Stimulated activated CD4-positive, alpha-beta T cell treated with anti-CD3 and anti-CD28 coated beads, Interleukin-12 subunit alpha, Interleukin-12 subunit beta, amount 100 ng/mL, for 48 hours (primary cell): ENCODE results near the gene FXYD3.
A peak's percentile ranks its signal among the peaks of the same experiment; 100 is the strongest.
"Not testable (repeated sequence)": the region's sequence is repeated elsewhere in the genome, so short reads cannot be mapped to it uniquely, and the experiment has no call there.

Experiments
- DNase-seq, 3 donors: peaks; one replicate each; pipeline ENCODE4 v3.0.0-alpha.2; 2020; ENCODE audit warnings: low read depth in 2 of 3, low spot score in 1 of 3

FXYD3 gene

DNA sequence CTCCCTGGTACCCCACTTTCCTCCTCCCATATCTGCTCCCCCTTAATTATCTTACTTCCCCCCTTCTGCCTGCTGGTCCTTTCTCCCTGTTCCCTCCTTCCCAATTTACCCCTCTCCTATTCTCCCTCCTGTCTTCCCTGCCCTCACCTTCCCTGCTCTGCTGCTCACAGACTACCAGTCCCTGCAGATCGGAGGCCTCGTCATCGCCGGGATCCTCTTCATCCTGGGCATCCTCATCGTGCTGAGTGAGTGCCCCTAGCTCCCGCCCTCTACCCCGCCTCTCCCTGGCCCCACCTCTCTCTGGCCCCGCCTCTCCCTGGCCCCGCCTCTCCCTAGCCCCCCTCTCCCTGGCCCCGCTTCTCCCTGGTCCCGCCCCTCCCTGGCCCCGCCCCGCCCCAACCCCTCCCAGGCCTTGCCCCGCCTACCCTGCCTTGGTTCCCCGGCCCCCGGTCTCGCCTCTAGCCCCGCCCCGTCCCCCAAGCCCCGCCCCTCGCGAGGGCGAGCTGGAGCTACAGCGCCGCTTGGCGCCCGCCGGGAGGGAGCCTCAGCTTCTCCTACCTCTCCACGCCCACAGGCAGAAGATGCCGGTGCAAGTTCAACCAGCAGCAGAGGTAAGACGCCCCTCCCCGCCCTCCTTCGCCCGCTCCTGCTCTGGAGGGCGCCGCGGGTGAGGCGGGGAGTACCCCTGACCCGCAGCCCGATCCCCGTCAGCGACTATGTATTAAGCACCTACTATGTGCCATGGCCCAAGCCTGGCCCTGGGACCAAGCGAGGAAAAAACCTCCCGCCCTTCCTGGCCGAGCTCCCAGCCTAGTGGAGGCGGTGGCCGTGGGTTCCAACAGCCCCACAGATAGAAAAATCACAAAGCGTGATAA, 25.6 kb downstream of the FXYD3 start:
- DNase-seq: peak; percentile 96 to 98 (median 96)

DNA sequence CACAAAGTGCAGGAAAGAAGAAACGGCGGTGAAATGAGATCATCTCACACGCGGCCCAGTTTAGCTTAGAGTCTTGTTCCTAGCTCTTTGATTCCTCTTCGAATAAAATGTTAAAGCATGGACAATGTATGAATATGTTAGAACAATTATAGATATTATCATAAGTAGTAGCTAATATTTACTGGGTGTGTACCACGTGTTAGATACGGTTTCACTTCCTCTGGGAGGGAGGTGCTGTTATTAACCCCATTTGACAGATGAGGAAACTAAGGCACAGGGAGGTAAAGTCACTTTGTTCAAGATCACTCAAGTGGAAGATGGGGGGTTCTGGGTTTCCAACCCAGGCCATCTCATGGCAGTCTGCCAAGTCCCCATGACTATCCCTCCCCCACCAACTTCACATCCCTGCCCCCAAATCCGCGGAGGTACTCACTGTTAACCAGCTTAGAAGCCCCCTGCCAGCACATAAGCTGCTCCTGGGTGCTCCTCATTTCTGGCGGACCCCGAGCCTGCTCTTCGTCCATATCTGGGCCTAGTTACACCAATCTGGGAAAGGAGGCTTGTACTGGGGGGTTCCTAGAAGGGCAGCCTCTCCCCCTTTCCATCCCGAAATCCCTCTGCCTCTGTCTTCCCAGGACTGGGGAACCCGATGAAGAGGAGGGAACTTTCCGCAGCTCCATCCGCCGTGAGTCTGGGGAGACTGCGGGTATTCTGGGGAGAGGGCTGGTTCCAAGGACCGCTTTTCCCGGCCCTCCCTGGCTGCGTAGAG, 26.4 kb downstream of the FXYD3 start:
- DNase-seq: peak in 1 of 3 donors; percentile 8

DNA sequence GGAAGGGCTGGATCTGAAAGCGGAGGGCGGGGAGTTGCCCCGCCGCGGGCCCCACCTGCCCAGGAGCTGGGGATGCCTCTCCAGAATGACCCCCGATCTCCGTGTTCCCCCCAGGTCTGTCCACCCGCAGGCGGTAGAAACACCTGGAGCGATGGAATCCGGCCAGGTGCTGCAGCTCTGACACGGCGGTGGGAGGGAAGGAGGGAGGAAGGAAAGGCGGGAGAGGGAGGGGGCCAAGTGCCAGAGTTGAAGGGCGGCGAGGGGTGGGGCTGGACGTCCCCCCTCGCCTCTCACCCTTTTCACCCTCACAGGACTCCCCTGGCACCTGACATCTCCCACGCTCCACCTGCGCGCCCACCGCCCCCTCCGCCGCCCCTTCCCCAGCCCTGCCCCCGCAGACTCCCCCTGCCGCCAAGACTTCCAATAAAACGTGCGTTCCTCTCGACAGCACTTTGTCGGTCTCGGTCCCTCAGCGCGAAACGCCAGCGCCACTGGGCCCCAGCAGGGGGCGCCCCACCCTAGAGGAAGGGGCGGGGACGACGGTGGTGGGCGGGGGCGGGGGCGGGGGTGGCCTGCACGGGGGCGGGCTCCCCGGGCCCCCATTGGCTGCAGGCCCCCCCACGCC, 27.1 kb downstream of the FXYD3 start:
- peak; percentile 41 to 56 (median 46) for DNase-seq

DNA sequence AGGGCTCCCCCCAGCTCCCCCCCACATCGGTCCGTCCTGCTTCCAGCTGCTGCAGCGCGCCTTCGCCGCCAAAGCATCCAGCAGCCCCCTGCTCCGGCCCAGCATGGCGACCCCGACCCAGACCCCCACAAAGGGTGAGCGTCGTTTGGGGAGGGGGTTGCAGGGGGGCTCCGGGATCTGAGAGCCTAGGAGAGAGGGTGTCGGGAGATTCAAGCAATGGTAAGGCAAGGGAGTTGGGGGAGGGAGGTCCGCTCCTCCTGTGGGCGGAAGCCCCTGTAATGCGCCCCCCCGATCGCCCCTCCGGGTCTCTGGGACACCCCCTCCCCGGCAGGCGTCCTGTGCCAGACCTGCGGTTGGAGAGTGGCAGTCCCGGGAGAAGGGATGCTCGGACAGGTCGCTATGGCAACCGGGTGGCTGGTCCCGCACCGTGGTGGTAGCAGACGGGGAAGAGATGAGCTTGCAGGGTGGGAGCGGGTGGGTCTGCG, 27.6 kb downstream of the FXYD3 start, which contains the start of gene FXYD7:
FXYD7 (plus strand) TSS at position 25 of the 485 bp plus-strand sequence; CDS start at position 104, 79 bp downstream.
- no peak for DNase-seq

DNA sequence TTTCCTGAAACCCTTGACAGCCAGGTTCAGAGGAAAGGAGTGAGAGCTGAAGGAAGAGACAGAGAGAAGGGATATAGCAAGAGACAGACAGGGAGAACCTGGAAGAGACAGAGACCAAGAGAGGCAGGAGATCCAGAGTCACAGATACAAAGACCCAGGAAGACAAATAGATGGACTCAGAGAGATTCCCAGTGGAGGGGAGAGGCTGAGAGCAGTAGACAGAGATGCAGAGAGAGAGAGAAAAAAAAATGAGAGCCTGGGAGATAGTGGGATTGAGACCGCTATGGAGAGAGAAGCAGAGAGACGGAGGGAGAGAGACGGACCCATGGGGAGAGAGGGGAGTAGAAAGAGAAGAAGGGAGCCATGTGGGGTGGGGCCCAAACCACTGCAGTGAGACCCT, 28.2 kb downstream of the FXYD3 start:
- DNase-seq: no peak

DNA sequence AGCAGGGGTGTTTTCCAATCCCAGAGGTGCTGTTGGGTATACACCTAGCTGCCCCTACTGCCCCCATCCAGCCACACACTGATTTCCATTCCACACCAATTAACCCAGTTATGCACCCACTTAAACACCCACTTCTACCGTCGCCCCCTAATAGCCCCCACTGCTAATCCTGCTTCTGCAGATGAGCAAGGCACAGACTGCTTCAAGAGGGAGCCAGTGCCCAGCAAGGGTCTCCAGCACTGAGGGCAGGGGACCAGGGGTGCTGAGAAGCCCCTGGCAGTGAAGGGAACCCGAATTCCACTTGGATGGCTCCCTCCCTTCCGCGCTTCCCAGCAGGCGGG, 28.6 kb downstream of the FXYD3 start:
- no peak for DNase-seq

DNA sequence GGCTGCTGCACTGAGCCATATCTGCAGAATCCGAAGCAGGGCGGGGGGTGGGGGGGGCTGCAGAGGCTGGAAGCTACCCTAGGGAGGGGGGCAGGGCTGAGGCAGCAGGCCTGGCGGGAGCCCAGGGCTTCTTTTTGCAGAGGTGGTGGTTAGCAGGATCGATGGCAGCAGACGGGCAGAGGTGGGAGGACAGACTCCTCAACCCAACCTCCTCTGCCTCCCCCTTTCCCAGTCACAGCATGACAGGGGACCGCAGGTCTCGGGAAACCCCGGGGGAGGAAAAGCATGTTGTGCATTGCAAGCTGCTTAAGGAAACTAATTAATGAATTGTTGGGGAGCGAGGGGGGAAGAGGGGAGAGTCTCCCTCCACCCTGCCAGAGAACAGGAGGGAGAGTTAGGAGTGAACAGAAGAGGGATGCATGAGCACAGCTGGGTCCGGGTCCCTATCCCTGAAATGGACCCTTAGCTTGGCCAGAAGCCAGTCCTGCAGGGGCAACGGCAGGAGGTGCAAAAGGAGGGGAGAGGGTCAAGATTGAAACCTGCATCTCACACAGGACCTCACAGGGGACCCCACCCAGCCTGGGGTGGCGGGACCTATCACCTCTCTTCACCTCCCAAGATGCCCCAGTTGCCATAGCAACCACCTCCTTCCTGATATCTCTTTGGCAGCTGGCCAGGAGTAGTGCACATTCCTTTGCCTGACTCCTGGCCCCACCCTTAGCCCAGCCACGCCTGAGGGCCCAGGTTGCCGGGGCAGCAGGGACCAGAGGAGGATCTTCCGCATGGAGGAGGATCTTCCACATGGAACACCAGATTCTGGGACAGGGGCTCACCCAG, 29.2 kb downstream of the FXYD3 start:
- DNase-seq: no peak

DNA sequence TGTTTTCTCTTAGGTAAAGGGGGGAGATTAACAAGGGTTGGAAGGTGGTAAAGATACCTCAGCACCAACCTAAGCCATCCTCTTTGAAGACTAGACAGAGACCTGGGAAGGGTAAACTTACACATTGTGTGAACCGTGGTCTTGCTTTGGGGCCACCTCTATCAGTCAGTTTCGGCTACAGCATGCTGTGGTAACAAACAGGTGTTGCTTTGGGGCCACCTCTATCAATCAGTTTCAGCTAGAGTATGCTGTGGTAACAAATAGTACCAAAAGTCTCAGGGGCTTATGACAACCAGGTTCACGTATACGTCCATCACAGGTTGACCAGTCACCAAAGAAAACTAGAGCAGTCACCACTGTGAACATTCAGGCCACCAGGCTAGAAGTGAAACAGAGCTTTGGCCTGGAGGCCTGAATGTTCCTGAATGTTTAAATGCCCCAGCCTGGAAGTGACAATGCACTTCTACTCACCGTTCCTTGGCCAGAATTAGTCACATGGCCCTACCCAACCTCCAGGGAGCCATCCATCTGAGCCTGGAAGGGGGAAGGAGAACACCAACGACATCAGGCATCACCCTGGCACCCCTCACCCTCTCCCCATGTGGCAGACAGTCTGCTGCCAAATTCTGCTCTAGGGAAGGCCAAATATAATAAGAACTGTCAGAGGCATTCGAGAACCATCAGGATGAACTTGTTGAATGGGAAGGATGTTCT, 31.3 kb downstream of the FXYD3 start:
- no peak for DNase-seq

DNA sequence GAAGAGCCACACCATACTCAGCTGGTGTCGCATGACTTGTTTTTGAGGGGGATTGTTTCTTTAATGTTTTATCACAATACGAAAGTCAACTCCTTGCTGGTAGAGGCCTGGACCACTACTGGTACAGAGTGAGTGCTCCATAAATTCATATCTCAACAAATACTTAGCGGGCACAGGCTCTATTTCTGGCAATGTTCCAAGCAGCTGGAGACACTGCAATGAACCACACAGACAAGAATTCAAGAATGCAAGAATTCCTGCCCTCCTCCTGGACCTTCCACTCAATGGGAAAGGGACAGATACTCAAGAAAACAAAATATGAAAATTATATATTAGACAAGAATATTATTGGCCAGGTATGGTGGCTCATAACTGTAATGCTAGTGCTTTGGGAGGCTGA, 33.8 kb downstream of the FXYD3 start:
- no peak for DNase-seq

DNA sequence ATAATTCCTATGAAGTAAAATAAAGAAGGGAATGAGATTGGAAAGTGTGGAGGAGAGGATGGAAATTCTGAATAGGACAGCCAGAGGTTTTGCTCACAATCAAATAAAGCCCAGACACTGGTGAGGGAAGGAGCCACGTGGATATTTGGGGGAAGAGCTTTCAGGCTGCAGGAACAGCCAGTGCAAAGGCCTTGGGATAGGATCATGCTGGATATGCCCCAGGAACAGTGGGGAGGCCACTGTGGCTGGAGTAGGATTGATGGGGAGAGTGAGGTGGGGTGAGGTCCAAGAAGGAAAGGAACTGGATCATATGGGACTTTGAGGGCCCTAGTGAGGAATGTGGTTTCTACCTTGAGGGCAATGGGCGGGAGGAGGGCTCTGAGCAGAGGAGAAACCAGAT, 34.8 kb downstream of the FXYD3 start:
- no peak for DNase-seq

DNA sequence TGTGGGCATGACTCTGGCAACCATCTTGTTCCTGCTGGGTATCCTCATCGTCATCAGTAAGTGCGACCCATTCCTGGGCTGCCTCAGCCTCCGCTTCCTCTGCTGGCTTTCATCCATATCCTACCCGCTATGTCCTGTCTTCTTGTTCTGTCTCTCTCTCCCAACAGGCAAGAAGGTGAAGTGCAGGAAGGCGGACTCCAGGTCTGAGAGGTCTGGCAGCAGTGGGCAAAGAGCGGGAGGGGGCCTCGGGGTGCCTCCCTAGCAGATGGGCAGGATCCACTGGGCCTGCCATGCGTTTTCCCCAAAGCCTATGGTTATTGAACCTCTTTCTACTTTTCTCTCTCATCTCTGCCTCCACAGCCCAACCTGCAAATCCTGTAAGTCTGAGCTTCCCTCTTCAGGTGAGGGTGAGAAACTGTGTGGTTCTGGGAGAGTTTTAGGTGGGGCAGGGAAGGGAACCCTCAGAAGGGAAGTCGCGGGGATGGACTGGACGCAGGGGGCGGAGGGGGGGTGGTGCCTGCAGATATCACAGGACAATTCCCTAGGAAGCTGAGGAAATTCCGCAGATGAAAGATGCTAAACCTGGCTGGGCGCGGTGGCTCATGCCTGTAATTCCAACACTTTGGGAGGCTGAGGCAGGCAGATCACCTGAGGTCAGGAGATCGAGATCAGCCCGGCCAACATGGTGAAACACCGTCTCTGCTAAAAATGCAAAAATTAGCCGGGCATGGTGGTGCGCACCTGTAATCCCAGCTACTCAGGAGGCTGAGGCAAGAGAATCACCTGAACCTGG, 35.8 kb downstream of the FXYD3 start:
- DNase-seq: no peak

DNA sequence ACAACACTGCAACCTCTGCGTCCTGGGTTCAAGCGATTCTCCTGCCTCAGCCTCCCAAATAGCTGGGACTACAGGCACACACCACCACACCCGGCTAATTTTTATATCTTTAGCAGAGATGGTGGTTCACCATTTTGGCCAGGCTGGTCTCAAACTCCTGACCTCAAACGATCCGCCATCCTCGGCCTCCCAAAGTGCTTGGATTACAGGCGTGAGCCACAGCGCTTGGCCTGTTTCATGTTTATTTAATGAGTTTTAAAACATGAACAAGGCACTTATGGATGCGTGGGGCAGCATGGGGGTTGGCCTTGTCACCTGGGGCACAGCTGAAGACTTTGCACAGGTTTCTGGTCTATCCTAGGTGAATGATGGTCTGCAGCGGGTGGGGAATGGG, 37.5 kb downstream of the FXYD3 start:
- not testable (repeated sequence) for DNase-seq

DNA sequence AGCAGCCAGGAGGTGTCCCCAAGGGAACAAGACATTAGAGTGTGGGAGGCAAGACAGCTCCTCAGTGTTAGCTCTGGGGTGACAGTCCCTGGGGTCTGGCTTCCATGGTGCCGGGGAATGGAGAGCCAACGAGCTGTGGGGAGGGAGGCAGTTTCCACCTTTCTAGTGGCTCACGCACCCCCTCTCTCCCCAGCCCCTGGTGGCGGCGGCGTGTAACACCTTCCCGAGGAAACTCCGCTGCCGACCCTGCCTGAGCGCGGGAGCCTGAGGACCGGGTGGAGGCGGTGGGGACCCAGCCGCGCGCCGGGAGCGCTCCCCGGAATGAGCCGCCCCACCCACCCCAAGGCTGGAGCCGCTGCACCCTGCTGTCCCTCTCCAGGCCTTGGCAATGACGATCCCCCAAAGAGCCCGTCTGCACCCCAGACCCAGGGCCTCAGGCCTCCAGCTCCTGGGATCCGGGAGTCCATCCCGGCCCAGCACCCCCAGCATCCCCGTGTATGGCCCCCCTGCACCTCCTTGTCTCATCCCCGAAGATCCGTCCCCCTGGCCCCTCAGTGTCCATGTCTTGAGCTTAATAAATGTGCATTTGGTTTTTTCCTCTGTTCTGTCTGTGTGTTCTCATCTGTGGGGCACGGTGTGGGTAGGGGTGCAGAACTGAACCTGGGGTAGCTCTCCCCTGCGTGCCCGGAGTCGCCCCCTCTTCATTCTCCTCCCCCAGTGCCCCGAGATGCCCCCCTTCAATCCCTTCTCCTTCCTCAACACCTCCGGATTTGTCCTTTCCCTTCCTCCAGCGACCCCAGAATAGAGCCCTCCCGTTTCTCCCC, 38.3 kb downstream of the FXYD3 start:
- peak; percentile 69 to 77 (median 74) for DNase-seq

DNA sequence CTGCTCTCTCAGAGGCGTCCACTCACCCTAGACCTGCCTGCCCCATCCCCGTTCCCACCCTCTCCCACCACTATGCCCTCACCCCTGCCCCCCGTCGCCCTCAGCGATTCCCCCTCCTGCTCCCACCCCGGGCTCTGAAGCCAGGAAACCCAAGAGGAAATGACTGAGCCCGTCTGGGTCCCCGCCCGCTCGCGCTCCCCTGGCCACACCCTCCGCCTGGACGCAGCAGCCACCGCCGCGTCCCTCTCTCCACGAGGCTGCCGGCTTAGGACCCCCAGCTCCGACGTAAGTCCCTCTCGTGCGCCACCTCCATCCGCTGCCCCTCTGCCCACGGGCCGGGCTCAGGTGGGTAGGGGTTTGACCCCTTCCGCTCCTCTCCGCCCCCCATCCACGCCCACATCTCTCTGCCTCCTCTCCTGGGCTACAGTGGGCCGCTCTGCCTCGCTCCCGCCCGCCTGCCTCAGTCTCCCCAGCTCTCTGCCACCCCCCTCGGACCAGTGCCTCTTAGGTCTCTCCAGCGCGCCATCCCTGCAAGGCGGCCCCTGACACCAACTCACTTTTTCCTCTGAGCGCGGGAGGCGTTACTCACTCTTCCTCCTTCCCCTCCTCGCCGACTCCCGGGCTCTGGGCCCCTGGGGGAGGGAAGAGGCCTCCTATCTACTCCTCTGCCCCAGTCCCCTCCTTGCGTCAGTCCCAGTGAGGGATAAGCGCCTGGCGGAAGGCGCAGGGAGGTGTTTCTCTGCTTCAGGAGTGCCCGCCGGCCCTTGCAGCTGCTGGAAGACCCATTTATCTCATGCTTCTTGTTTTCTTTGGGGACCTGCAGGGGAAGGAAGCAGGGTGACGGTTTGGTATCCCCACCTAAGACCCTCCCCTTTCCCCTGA, 39.1 kb downstream of the FXYD3 start, which contains the start of gene FXYD5:
FXYD5 (plus strand) TSS at position 211 of the 882 bp plus-strand sequence. CDS start 816 bp downstream, outside the sequence.
- DNase-seq: peak; percentile 81 to 85 (median 82)

DNA sequence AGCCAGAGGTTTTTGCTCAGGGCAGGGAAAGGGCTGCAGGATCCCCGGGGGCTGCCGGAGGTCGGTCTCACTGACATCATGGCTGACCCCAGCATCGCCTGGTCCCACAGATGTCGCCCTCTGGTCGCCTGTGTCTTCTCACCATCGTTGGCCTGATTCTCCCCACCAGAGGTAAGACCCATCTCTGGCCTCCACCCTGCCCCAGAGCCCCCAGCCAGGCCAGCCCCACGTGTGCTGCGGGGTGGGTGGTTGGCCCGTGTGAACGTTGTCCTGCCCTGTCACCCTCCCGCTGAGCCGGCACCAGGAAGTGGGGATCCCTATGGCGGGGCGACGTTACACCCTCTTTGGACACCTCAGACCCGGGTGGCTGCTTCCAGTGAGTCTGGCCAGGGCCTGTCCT, 39.8 kb downstream of the FXYD3 start:
- DNase-seq: no peak

DNA sequence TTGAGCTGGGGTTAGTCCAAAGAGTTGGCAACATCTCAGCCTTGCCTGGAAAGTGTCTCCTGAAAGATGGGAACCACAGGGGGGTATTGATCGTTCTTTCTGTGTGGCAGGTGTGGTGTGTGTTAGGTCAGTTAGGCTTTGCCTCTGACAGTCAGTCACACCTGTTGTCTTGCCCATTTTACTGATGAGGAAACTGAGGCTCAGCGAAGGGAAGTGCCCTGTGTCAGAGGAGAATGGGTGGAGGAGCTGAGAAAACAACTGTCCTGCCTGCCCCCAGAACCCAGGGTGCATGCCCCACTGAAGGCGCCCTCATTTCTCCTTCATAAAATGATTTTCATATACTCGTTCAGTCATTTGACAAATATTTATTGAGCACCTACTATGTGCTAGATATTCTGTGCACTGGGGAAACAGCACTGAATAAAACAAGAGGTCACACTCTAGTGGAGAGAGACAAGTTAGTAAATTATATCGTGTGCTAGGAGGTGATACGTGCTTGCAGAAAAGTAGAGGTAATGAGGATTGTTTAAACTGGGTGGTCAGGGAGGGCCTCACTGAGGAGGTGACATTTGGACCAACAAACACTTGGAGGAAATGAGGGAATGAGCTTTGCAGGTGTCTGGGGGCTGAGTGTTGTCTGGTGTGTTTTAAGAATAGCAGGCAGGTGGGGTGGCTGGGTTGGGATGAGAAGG, 40.5 kb downstream of the FXYD3 start:
- no peak for DNase-seq

DNA sequence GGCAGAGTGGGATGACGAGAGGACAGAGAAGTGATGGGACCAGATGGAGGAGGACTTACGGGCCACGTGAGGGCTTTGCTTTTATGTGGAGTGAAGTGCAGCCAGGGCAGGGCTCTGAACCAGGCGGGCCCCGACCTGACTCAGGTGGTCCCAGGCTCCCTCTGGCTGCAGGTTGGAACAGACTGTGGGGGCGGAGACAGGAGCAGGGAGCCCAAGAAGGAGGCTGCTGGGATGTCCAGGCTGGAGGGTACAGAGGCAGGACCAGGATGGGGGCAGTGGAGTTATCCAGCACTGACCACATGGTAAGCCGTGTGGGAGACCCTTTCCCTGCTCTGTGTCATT, 41.0 kb downstream of the FXYD3 start:
- no peak for DNase-seq
